ENCODE data around the gene ANO3.

DNA sequence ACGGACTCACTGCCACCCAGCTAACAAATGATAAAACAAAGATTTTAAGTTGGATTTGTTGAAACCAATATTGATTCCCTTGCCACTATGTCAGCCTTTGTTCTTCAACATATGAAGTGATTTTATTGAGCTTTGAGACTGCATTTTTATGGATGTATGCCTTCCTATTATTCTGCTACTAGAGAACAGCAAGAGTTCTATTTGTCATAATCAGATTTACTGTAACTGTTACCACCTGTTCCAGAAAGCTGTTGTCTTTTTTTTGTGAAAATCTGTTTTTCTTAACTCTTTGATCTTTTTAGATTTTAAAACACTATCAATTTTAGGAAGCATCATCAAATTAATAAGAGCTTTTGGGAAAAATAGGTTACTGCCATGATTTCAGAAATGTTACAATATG is 125.7 kb downstream of the ANO3 start:
- TF ChIP-seq, protein P1, sequence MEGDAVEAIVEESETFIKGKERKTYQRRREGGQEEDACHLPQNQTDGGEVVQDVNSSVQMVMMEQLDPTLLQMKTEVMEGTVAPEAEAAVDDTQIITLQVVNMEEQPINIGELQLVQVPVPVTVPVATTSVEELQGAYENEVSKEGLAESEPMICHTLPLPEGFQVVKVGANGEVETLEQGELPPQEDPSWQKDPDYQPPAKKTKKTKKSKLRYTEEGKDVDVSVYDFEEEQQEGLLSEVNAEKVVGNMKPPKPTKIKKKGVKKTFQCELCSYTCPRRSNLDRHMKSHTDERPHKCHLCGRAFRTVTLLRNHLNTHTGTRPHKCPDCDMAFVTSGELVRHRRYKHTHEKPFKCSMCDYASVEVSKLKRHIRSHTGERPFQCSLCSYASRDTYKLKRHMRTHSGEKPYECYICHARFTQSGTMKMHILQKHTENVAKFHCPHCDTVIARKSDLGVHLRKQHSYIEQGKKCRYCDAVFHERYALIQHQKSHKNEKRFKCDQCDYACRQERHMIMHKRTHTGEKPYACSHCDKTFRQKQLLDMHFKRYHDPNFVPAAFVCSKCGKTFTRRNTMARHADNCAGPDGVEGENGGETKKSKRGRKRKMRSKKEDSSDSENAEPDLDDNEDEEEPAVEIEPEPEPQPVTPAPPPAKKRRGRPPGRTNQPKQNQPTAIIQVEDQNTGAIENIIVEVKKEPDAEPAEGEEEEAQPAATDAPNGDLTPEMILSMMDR (IDR thresholded peaks at IDR 0.05; ENCODE audit: extremely low read depth in 1 of 2, insufficient read depth in 1 of 2, low read depth in 1 of 2, low read length in 2 of 2) = no peak
- no peak for TF ChIP-seq EZH2 (IDR thresholded peaks at IDR 0.05; ENCODE audit: borderline replicate concordance, low read depth, low read length, severe bottlenecking)
- TF ChIP-seq POLR2AphosphoS5 (IDR thresholded peaks at IDR 0.05; ENCODE audit: insufficient read depth, low read depth, low read length) = no peak
- no peak for TF ChIP-seq POLR2A (IDR thresholded peaks at IDR 0.05; ENCODE audit: low read depth, low read length)
- TF ChIP-seq JUN (IDR thresholded peaks at IDR 0.05; ENCODE audit: borderline replicate concordance, insufficient read depth, insufficient read length, low read depth) = no peak
- TF ChIP-seq, protein P2, sequence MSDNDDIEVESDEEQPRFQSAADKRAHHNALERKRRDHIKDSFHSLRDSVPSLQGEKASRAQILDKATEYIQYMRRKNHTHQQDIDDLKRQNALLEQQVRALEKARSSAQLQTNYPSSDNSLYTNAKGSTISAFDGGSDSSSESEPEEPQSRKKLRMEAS (IDR thresholded peaks at IDR 0.05; ENCODE audit: insufficient read depth, insufficient read length) = no peak
- TF ChIP-seq MYC (IDR thresholded peaks at IDR 0.05; ENCODE audit: low read depth, low read length) = no peak
- no peak for TF ChIP-seq GATA2 (IDR thresholded peaks at IDR 0.05; ENCODE audit: insufficient read depth, insufficient read length, low read depth, low read length)
- TF ChIP-seq FOS (IDR thresholded peaks at IDR 0.05; ENCODE audit: borderline replicate concordance, insufficient read depth, low read length) = no peak

All from endothelial cell of umbilical vein (primary cell).